Measurements from ENCODE around the gene ZNF777.
"Not testable (repeated sequence)": the region's sequence is repeated elsewhere in the genome, so short reads cannot be mapped to it uniquely, and the experiment has no call there.

Gene ZNF777

DNA sequence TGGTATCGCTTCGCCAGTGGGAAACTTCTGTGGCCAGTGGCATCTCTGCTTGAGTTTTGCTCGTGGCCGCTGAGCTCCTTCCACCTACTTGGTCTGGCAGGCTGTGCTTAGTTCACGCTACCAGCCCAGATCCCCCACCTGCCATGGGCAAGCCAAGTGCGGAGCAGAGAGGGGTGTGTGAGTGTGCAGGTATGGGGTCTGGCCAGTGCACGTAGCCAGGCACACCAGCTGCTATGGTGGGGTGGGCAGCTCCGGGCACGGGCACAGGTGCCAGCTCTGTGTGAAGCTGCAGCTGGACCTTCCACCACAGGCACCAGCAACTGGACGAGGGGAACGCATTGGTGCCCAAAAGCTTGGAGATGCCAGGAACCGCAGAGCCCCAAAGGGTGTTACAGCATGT lies 56.5 kb downstream of the ZNF777 start:
- DNase-seq, result no peak

DNA sequence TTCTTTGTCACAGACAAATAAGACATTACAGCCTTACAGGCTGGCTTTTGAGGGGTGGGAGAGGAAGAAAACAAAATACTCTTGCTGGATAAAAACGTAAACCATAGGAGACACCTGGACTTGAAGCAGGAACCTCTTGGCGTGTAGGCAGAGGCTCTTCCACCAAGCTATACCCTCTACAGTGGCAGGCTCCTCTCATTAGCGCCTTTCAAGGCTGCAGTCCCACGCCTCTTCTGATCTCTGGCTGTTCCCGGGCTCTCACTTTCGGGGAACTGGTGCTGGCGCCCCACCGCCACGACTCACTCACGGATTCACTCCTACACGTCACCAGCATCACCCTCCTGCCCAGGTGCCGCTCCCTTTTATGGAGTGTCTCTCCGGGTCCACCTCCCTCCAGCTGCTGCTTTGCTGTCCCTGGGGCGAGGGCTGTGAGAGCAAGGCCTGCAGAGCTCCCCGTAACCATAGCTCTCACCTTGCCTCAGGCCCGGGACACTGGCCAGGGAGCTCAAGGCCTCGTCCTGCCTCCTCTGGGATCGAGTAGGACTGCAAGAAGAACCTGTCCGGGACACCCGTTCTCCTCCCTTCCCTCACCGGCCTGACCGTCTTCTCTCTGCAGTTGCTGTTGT lies 62.6 kb downstream of the ZNF777 start:
- DNase-seq, result no peak

DNA sequence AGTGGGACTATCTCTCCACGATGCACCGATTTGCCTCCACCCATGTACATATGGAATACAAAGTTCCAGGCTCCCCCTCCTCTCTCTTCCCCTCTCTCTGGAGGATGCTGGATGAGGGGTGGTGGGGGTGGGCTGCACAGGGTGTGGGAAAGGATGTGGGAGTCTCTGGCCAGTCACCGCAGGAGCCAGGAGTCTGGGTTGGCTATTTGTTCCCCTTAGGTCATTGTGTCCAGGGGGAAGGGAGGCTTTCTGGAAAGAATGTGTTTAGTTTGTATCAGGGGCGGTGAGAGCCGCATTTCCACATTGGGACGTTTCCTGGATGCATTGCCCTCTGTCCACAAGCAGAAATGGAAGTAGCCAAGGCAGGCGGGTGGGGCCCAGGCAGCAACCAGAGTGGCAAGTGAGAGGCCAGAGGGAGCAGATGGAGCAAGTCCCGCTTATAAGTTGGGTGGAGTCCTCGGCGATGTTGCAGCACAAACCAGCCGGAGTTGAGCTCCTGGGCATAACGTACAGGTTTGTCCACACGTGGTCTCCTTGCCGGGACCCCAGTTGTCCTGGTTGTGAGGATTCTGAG lies 63.3 kb downstream of the ZNF777 start:
- no peak for DNase-seq

DNA sequence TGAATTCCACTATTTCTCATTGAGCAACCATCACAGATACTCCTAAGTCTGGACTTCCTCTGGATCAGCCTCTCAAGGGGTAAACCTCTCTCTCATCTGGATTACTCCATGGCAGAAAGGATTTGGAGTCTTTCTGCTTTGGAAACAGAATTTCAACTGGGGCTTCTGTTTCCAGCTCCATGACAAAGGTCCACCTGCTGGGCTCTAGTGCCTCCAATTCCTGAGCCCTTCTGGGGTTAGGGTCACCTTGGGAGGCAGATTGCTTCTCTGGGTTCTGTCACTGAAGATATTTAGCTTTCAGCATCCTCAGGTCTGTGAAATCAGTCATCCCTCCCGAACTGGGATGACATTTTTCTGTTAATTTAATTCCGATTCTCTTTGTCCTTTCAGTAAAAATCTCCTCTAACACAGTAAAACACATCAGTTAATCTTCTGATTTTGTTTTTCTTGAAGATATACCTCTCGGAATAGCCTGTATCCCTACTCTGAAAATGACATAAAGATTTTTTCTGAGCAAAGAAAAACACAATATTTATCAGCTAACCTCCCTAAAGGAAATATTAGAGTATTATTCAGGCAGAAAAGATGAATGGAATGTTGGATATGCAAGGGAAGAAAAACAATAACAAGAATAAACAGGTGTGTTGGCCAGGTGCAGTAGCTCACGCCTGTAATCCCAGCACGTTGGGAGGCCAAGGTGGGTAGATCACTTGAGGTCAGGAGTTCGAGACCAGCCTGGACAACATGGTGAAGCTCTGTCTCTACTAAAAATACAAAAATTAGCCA lies 72.1 kb downstream of the ZNF777 start:
- not testable (repeated sequence) for DNase-seq

DNA sequence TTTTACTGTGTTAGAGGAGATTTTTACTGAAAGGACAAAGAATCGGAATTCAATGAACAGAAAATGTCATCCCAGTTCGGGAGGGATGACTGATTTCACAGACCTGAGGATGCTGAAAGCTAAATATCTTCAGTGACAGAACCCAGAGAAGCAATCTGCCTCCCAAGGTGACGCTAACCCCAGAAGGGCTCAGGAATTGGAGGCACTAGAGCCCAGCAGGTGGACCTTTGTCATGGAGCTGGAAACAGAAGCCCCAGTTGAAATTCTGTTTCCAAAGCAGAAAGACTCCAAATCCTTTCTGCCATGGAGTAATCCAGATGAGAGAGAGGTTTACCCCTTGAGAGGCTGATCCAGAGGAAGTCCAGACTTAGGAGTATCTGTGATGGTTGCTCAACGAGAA lies 74.3 kb downstream of the ZNF777 start:
- not testable (repeated sequence) for DNase-seq

DNA sequence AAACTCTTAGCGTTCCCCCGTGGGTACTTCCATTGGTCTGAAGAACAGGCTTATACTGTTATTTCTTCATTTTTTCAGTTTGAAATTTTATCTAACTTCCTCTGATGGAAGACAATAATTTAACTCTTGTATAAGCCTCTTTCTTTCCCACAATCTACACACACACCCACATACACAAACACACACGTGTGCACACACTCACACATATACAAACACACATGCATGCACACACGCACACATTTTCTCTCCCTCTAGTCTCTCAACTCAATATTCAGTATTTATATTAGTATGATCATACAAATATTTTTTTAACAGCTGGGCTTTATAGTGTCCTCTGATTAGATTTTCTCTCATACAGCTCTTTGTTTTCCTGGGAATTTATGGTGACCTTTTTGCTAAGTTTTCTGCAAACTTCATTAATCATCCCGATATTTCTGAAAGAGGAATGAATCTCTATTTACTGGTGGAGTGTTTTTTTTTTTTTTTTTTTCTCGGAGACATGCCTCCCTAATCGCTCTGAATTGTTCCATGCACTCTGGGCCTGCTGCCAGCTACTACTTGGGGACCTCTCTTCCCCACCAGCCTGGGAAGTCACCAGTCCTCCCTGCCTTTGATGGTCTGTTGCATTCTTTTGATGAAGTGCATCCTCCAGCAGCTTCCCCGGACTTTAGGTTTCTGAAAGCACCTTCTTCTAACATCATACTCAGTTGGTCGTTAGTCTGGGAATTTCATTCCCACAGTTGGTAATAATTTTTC lies 75.5 kb downstream of the ZNF777 start:
- no peak for DNase-seq

Data from NCI-H526 (cell line).